Keratinocyte (primary cell): ENCODE measurements around the gene ZFYVE28. TPM values are rescaled to one million over a fixed set of nuclear protein-coding genes. Genes with fewer than 3 reads are reported as not detected.
A peak's percentile ranks its signal among the peaks of the same experiment; 100 is the strongest.

ENCODE experiments used
- DNase-seq: peaks from one replicate; pipeline ENCODE4 v3.0.0-alpha.2; 2011; ENCODE audit warnings: low read depth, missing footprints, low spot score
- FAIRE-seq: peaks from 2 replicates; lab custom pipeline; 2011; peaks lifted over from hg19 to GRCh38; lab: Jason Lieb, UNC
- H2AFZ ChIP-seq: 2 replicates; pipeline ENCODE4 v1.6.0; 2012; ENCODE audit warnings: low read length, control low read depth, inconsistent platforms; ENCODE audit not compliant: control insufficient read depth
- H3K27ac ChIP-seq: 2 replicates; pipeline ENCODE4 v1.5.1; 2011; ENCODE audit warnings: low read length; ENCODE audit not compliant: control insufficient read depth, insufficient read depth
- H3K27me3 ChIP-seq: 3 replicates; pipeline ENCODE4 v1.6.0; 2011; ENCODE audit warnings: low read length; ENCODE audit not compliant: control insufficient read depth, insufficient read depth; ENCODE audit errors: extremely low read depth
- H3K36me3 ChIP-seq, 2 experiments: 2 replicates in 1 of 2; 3 replicates in 1 of 2; pipeline ENCODE4 v1.5.1; 2011; ENCODE audit warnings: low read length in 2 of 2, mild to moderate bottlenecking in 1 of 2; ENCODE audit not compliant: control insufficient read depth in 2 of 2, insufficient read depth in 2 of 2; ENCODE audit errors: extremely low read depth in 1 of 2
- H3K4me1 ChIP-seq: 3 replicates; pipeline ENCODE4 v1.5.1; 2011; ENCODE audit warnings: low read length; ENCODE audit not compliant: control insufficient read depth, insufficient read depth; ENCODE audit errors: extremely low read depth
- H3K4me2 ChIP-seq: 3 replicates; pipeline ENCODE4 v1.6.0; 2011; ENCODE audit warnings: low read depth, low read length; ENCODE audit not compliant: control insufficient read depth, insufficient read depth; ENCODE audit errors: extremely low read depth
- H3K4me3 ChIP-seq, 3 experiments: fragments of 200-600 bp in 1 of 3; sonication (generic) in 1 of 3; 2 replicates in 2 of 3; 3 replicates in 1 of 3; pipeline ENCODE4 v1.5.1; 2011 to 2016; ENCODE audit warnings: low read length in 3 of 3, mild to moderate bottlenecking in 3 of 3, control low read depth in 2 of 3, inconsistent platforms in 1 of 3, low read depth in 1 of 3, mixed read lengths in 1 of 3, mixed run types in 1 of 3, moderate library complexity in 1 of 3; ENCODE audit not compliant: control insufficient read depth in 2 of 3, insufficient read depth in 2 of 3; ENCODE audit errors: extremely low read depth in 1 of 3
- H3K79me2 ChIP-seq: 2 replicates; pipeline ENCODE4 v1.6.0; 2012; ENCODE audit warnings: low read length; ENCODE audit not compliant: control insufficient read depth, insufficient read depth
- H3K9ac ChIP-seq: 3 replicates; pipeline ENCODE4 v1.6.0; 2011; ENCODE audit warnings: low read length; ENCODE audit not compliant: control insufficient read depth, insufficient read depth; ENCODE audit errors: extremely low read depth
- H3K9me1 ChIP-seq: 3 replicates; pipeline ENCODE4 v1.6.0; 2011; ENCODE audit warnings: low read length; ENCODE audit not compliant: control insufficient read depth, insufficient read depth; ENCODE audit errors: extremely low read depth
- H3K9me3 ChIP-seq: 2 replicates; pipeline ENCODE4 v1.5.1; 2012; ENCODE audit warnings: low read depth, low read length; ENCODE audit not compliant: control insufficient read depth
- H4K20me1 ChIP-seq: 3 replicates; pipeline ENCODE4 v1.6.0; 2011; ENCODE audit warnings: low read length; ENCODE audit not compliant: control insufficient read depth, insufficient read depth; ENCODE audit errors: extremely low read depth
- CTCF ChIP-seq, 3 experiments: IDR thresholded peaks in 1 of 3; conservative IDR thresholded peaks in 1 of 3; optimal IDR thresholded peaks in 1 of 3; 2 replicates in 2 of 3; 3 replicates in 1 of 3; pipeline versions ENCODE3 to v1.5.1; 2011; ENCODE audit warnings: low read length in 3 of 3, mild to moderate bottlenecking in 3 of 3, moderate library complexity in 2 of 3, control low read depth in 1 of 3, inconsistent platforms in 1 of 3; ENCODE audit not compliant: insufficient read depth in 2 of 3; ENCODE audit errors: extremely low read depth in 1 of 3
- EZH2 ChIP-seq: IDR thresholded peaks from one replicate; pipeline ENCODE4 v1.6.1; 2012; ENCODE audit warnings: inconsistent platforms, mild to moderate bottlenecking, low read length, moderate library complexity
- dilution Hi-C: fragments of 300-500 bp; cut with MboI; formaldehyde crosslinking; loops from one replicate; pipeline ENCODE4 v1.7.0; 2020; ENCODE audit warnings: low sequenced_read_pairs; ENCODE audit not compliant: extremely low pct_ligation_motif_present
- polyA plus RNA-seq, 5 experiments: library from polyadenylated mRNA; depleted of rRNA in 3 of 5; stranded (reverse) in 3 of 5; stranded (forward) in 1 of 5; unstranded in 1 of 5; fragments of >200 nt; gene quantifications; 1 replicate in 1 of 5; 2 replicates in 3 of 5; 3 replicates in 1 of 5; pipeline versions ENCODE4 v1.2.1 to v1.2.3, GENCODE V29; 2011 to 2012; ENCODE audit warnings: missing spikeins in 2 of 5, low read depth in 1 of 5, low replicate concordance in 1 of 5

The ZFYVE28 gene
- polyA plus RNA-seq, 1 donor (not counting 4 experiments of a cell fraction or from before 2014, with no cell fraction given), result 0.33 TPM

- dilution Hi-C loops, result no loop called here
- FAIRE-seq, result no peak
Measured at GRCh38 chr4:2465032-2465431, 46.6 kb upstream of the ZFYVE28 start.

GRCh38 chr4:2462992-2463762 is 44.7 kb upstream of the ZFYVE28 start:
- Histone ChIP-seq H3K4me3 (peak overlapping the region in 1 of 3 experiments; percentile 44), H3K27ac (no peak overlapping the region), H3K79me2 (peaks cover 6% of the 10 kb centered on the region), H3K9ac (no peak overlapping the region), H2AFZ (no peak overlapping the region), H3K4me2 (peak overlapping the region; percentile 64), H3K27me3 (peaks cover 21% of the 10 kb centered on the region), H3K4me1 (peaks cover 5% of the 10 kb centered on the region), H4K20me1 (no peaks in the 10 kb centered on the region), H3K9me3 (no peaks in the 10 kb centered on the region), H3K36me3 (no peaks in the 10 kb centered on the region), H3K9me1 (no peaks in the 10 kb centered on the region)
- dilution Hi-C loops, result no loop called here
- DNase-seq (no peak), FAIRE-seq (no peak)
- TF ChIP-seq EZH2 (peak; percentile 27), CTCF (optimal IDR thresholded peaks at IDR 0.05 in 1 of 3, IDR thresholded peaks at IDR 0.05 in 1 of 3, conservative IDR thresholded peaks at IDR 0.05 in 1 of 3; ENCODE audit: extremely low read depth in 1 of 3, insufficient read depth in 2 of 3, low read length in 3 of 3) (no peak)

More at GRCh38 chr4:2465032-2465431, 46.6 kb upstream of the ZFYVE28 start:
- H3K9me1 ChIP-seq, result no peaks in the 10 kb centered on the region
- TF ChIP-seq CTCF (optimal IDR thresholded peaks at IDR 0.05 in 1 of 3, IDR thresholded peaks at IDR 0.05 in 1 of 3, conservative IDR thresholded peaks at IDR 0.05 in 1 of 3; ENCODE audit: extremely low read depth in 1 of 3, insufficient read depth in 2 of 3, low read length in 3 of 3), result no peak
- TF ChIP-seq EZH2, result no peak
- H3K9ac ChIP-seq, result no peak overlapping the region
- no peaks in the 10 kb centered on the region for H3K9me3 ChIP-seq
- H3K27ac ChIP-seq, result no peak overlapping the region
- H3K4me3 ChIP-seq, result no peak overlapping the region
- no peak for DNase-seq
- H3K79me2 ChIP-seq, result peaks cover 22% of the 10 kb centered on the region
- no peaks in the 10 kb centered on the region for H3K36me3 ChIP-seq
- no peak overlapping the region for H3K4me2 ChIP-seq
- H3K27me3 ChIP-seq, result peaks cover 4% of the 10 kb centered on the region
- H2AFZ ChIP-seq, result no peak overlapping the region
- H4K20me1 ChIP-seq, result peaks cover 3% of the 10 kb centered on the region
- H3K4me1 ChIP-seq, result peaks cover 8% of the 10 kb centered on the region
